IMR-90 (cell line): Measurements from ENCODE around the gene MICAL3. TPM values are rescaled to one million over a fixed set of nuclear protein-coding genes. Genes with fewer than 3 reads are reported as not detected.
"Not testable (repeated sequence)": the region's sequence is repeated elsewhere in the genome, so short reads cannot be mapped to it uniquely, and the experiment has no call there.

ENCODE experiments used
- ATAC-seq: fragments of 200-7000 bp; cut with Tn5 transposase; 2 replicates; pipeline ENCODE4 v1.9.1; 2020; ENCODE audit warnings: low read depth, mild to moderate bottlenecking, moderate library complexity
- BruUV-seq: library from RNA; stranded (reverse); fragments of 400-500 nt; replicated peaks from 2 replicates; lab custom pipeline; 2021; lab: Mats Ljungman, UMichigan
- CTCF ChIA-PET: fragments of 300-600 bp; formaldehyde crosslinking; extraction: SDS; loops from one replicate; lab custom pipeline; 2021; ENCODE audit warnings: antibody characterized with exemption; lab: Yijun Ruan, JAX
- POLR2A ChIA-PET: fragments of 300-600 bp; sonication (Branson Sonifier 250); formaldehyde crosslinking; loops from one replicate; lab custom pipeline; 2022; ENCODE audit warnings: antibody characterized with exemption; ENCODE audit not compliant: unreplicated experiment; lab: Charles Lee
- DNase-seq: peaks from one replicate; pipeline ENCODE4 v3.0.0; 2013
- H2AFZ ChIP-seq: replicated peaks from 2 replicates; pipeline ENCODE3; 2013; ENCODE audit warnings: low read length, mild to moderate bottlenecking; ENCODE audit not compliant: poor library complexity
- H2AK5ac ChIP-seq: 2 replicates; pipeline ENCODE4 v1.6.1; 2013; ENCODE audit warnings: low read depth, low read length, inconsistent platforms
- H2AK9ac ChIP-seq: replicated peaks from 2 replicates; pipeline ENCODE3; 2013; ENCODE audit warnings: mild to moderate bottlenecking, low read depth, low read length, moderate library complexity; ENCODE audit not compliant: poor library complexity
- H2BK120ac ChIP-seq: 2 replicates; pipeline ENCODE4 v1.6.1; 2013; ENCODE audit warnings: low read depth, low read length, inconsistent platforms
- H2BK15ac ChIP-seq: 3 replicates; pipeline ENCODE4 v1.6.1; 2013; ENCODE audit warnings: low read depth, low read length, inconsistent platforms
- H2BK20ac ChIP-seq: 2 replicates; pipeline ENCODE4 v1.6.1; 2013; ENCODE audit warnings: low read depth, mild to moderate bottlenecking, inconsistent platforms, low read length, moderate library complexity
- H2BK5ac ChIP-seq: 2 replicates; pipeline ENCODE4 v1.6.1; 2013; ENCODE audit warnings: mild to moderate bottlenecking, low read depth, low read length, inconsistent platforms; ENCODE audit not compliant: poor library complexity, severe bottlenecking
- H3K14ac ChIP-seq: replicated peaks from 2 replicates; pipeline ENCODE4 v1.6.1; 2013; ENCODE audit warnings: low read depth, low read length, inconsistent platforms
- H3K18ac ChIP-seq: 2 replicates; pipeline ENCODE4 v1.6.1; 2013; ENCODE audit warnings: low read depth, low read length, control low read depth
- H3K23ac ChIP-seq: 2 replicates; pipeline ENCODE4 v1.6.1; 2013; ENCODE audit warnings: low read depth, low read length, inconsistent platforms
- H3K27ac ChIP-seq: 2 replicates; pipeline ENCODE4 v1.5.1; 2013; ENCODE audit warnings: mild to moderate bottlenecking, control low read depth, low read length; ENCODE audit not compliant: insufficient read depth
- H3K27me3 ChIP-seq: 2 replicates; pipeline ENCODE4 v1.6.1; 2013; ENCODE audit warnings: low read length; ENCODE audit not compliant: control insufficient read depth, insufficient read depth
- H3K36me3 ChIP-seq: 2 replicates; pipeline ENCODE4 v1.6.1; 2013; ENCODE audit warnings: low read length, mixed read lengths; ENCODE audit not compliant: control insufficient read depth, insufficient read depth
- H3K4ac ChIP-seq: 2 replicates; pipeline ENCODE4 v1.6.1; 2013; ENCODE audit warnings: low read depth, low read length, inconsistent platforms
- H3K4me1 ChIP-seq: 2 replicates; pipeline ENCODE4 v1.6.1; 2013; ENCODE audit warnings: low read length, mixed read lengths; ENCODE audit not compliant: control insufficient read depth, insufficient read depth
- H3K4me2 ChIP-seq: 2 replicates; pipeline ENCODE4 v1.6.1; 2013; ENCODE audit warnings: low read depth, mild to moderate bottlenecking, control low read depth, low read length, moderate library complexity
- H3K4me3 ChIP-seq: 2 replicates; pipeline ENCODE4 v1.5.1; 2013; ENCODE audit warnings: low read depth, mild to moderate bottlenecking, control low read depth, low read length, moderate library complexity; ENCODE audit not compliant: insufficient read depth
- H3K56ac ChIP-seq: 2 replicates; pipeline ENCODE4 v1.6.1; 2013; ENCODE audit warnings: low read length, inconsistent platforms; ENCODE audit not compliant: insufficient read depth; ENCODE audit errors: extremely low read depth
- H3K79me1 ChIP-seq, 2 experiments: 2 replicates each; pipeline ENCODE4 v1.6.1; 2013; ENCODE audit warnings: low read length in 2 of 2, inconsistent platforms in 1 of 2, low read depth in 1 of 2
- H3K9ac ChIP-seq: 2 replicates; pipeline ENCODE4 v1.6.1; 2013; ENCODE audit warnings: low read depth, low read length, control low read depth
- H3K9me1 ChIP-seq: 2 replicates; pipeline ENCODE4 v1.6.1; 2013; ENCODE audit warnings: low read length, inconsistent platforms; ENCODE audit not compliant: insufficient read depth
- H3K9me3 ChIP-seq: 2 replicates; pipeline ENCODE4 v1.6.1; 2013; ENCODE audit warnings: low read length; ENCODE audit not compliant: control insufficient read depth, insufficient read depth
- H4K20me1 ChIP-seq: 2 replicates; pipeline ENCODE4 v1.6.1; 2013; ENCODE audit warnings: low read length, inconsistent platforms; ENCODE audit not compliant: insufficient read depth
- H4K5ac ChIP-seq: 2 replicates; pipeline ENCODE4 v1.6.1; 2013; ENCODE audit warnings: mild to moderate bottlenecking, low read depth, low read length, control low read depth
- H4K8ac ChIP-seq, 2 experiments: 2 replicates each; pipeline ENCODE4 v1.6.1; 2013; ENCODE audit warnings: low read depth in 2 of 2, low read length in 2 of 2, control low read depth in 1 of 2, inconsistent platforms in 1 of 2
- H4K91ac ChIP-seq: 2 replicates; pipeline ENCODE4 v1.6.1; 2013; ENCODE audit warnings: low read depth, low read length, inconsistent platforms; ENCODE audit not compliant: insufficient read depth
- CEBPB ChIP-seq: IDR thresholded peaks from 2 replicates; pipeline ENCODE4 v1.6.1; 2012; ENCODE audit warnings: low read depth, low read length, improper control_type of control experiment
- CHD1 ChIP-seq: IDR thresholded peaks from 2 replicates; pipeline ENCODE4 v1.6.1; 2012; ENCODE audit warnings: low read depth, low read length, improper control_type of control experiment
- MAFK ChIP-seq: IDR thresholded peaks from 2 replicates; pipeline ENCODE4 v1.6.1; 2012; ENCODE audit warnings: low read depth, low read length, improper control_type of control experiment
- MXI1 ChIP-seq: IDR thresholded peaks from 2 replicates; pipeline ENCODE4 v1.6.1; 2012; ENCODE audit warnings: low read depth, mild to moderate bottlenecking, low read length, moderate library complexity, borderline replicate concordance
- RAD21 ChIP-seq: IDR thresholded peaks from 2 replicates; pipeline ENCODE4 v1.6.1; 2012; ENCODE audit warnings: low read length, improper control_type of control experiment
- RCOR1 ChIP-seq: IDR thresholded peaks from 2 replicates; pipeline ENCODE4 v1.6.1; 2012; ENCODE audit warnings: mild to moderate bottlenecking, low read length, improper control_type of control experiment; ENCODE audit not compliant: insufficient replicate concordance
- WGBS, 2 experiments: methylation state at CpG; one replicate each; pipeline versions ENCODE4 v1.1.5 to v1.1.7; 2013; ENCODE audit warnings: missing lambda C conversion rate in 2 of 2; ENCODE audit not compliant: insufficient read length in 1 of 2; ENCODE audit errors: extremely low coverage in 2 of 2; 5-methylcytosine and 5-hydroxymethylcytosine counted together
- dilution Hi-C: fragments of 300-500 bp; cut with HindIII; formaldehyde crosslinking; loops from one replicate; pipeline ENCODE4 v1.14.3; 2018; ENCODE audit warnings: low sequenced_read_pairs; ENCODE audit not compliant: unreplicated experiment
- in situ Hi-C: fragments of 300-500 bp; cut with MboI; formaldehyde crosslinking; loops from 3 replicates; pipeline ENCODE4 v1.14.3; 2019; ENCODE audit warnings: low sequenced_read_pairs, inconsistent platforms, mixed read lengths
- intact Hi-C: fragments of 100-400 bp; cut with micrococcal nuclease; formaldehyde crosslinking; loops from 2 replicates; pipeline ENCODE4 v1.10.0; 2022
- polyA plus RNA-seq, 3 experiments: library from polyadenylated mRNA; depleted of rRNA; stranded (reverse); fragments of >200 nt; gene quantifications; 2 replicates each; pipeline ENCODE4 v1.2.3, GENCODE V29; 2012; ENCODE audit warnings: low replicate concordance in 1 of 3
- total RNA-seq: library from RNA; depleted of rRNA; stranded (reverse); fragments of >200 nt; gene quantifications from 2 replicates; pipeline ENCODE4 v1.2.3, GENCODE V29; 2012
- TF ChIP-seq, protein P1 (sequence below): conservative IDR thresholded peaks from 2 replicates; pipeline ENCODE4 v1.5.1; 2012; ENCODE audit warnings: mild to moderate bottlenecking, low read depth, low read length, improper control_type of control experiment

Gene MICAL3
- total and polyA plus RNA-seq, 2 of the 4 experiments (the other 2 are of a cell fraction) = 17.6 to 26.8 TPM

DNA sequence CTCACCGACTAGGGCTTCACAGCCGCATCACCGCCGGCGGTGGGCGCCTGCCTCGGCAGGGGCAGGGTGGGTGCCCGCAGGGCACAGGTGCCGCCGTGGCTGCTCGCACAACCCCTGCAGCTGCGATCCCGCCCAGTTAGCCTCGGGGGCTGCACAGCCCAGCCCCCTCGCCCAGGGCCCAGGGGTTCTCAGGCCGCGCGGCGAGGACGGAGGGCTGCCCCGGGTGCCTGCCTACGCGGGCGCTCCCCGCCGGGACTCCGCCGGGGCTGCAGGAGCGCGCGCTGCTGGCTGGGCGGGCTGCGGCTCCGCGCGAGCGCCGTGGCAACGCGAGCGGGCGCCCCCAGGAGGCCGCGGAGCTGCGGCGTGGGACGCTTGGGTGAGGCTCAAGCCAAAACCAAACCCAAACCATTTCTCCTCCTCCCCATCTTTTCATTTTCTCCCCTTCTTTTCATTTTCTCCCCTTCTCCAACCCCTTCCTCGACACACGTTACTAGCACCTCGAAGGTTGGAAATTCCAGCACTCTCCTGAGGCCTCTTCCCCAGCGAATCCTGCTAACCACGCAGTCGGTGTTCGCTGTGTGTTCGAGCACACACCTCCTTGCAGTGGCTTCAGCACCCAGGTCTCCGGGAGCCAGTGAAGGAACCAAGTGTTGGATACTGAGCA is at the start of gene MICAL3 (continued):
- TF ChIP-seq CEBPB = no peak
- no peak for TF ChIP-seq RCOR1
- TF ChIP-seq, protein P1, sequence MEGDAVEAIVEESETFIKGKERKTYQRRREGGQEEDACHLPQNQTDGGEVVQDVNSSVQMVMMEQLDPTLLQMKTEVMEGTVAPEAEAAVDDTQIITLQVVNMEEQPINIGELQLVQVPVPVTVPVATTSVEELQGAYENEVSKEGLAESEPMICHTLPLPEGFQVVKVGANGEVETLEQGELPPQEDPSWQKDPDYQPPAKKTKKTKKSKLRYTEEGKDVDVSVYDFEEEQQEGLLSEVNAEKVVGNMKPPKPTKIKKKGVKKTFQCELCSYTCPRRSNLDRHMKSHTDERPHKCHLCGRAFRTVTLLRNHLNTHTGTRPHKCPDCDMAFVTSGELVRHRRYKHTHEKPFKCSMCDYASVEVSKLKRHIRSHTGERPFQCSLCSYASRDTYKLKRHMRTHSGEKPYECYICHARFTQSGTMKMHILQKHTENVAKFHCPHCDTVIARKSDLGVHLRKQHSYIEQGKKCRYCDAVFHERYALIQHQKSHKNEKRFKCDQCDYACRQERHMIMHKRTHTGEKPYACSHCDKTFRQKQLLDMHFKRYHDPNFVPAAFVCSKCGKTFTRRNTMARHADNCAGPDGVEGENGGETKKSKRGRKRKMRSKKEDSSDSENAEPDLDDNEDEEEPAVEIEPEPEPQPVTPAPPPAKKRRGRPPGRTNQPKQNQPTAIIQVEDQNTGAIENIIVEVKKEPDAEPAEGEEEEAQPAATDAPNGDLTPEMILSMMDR = peak; percentile 78
- no peak for TF ChIP-seq MAFK
- TF ChIP-seq MXI1 = no peak
- TF ChIP-seq RAD21 = peak; percentile 63
- no peak for TF ChIP-seq CHD1

GRCh38 chr22:18073927-18074326 is 49.6 kb upstream of the MICAL3 start:
- dilution Hi-C loops, H4K91ac ChIP-seq, H2AFZ ChIP-seq, H2BK20ac ChIP-seq, POLR2A ChIA-PET, CTCF ChIA-PET, H3K27me3 ChIP-seq, H2BK120ac ChIP-seq, H3K27ac ChIP-seq, H3K56ac ChIP-seq, H2AK9ac ChIP-seq, H3K9me3 ChIP-seq, H3K18ac ChIP-seq, H3K4ac ChIP-seq, ATAC-seq, H4K20me1 ChIP-seq, H2BK15ac ChIP-seq, H4K5ac ChIP-seq, DNase-seq, H3K14ac ChIP-seq, H2AK5ac ChIP-seq, H3K9ac ChIP-seq, H3K23ac ChIP-seq, H3K4me3 ChIP-seq, H3K4me2 ChIP-seq, H3K9me1 ChIP-seq, H2BK5ac ChIP-seq, H3K36me3 ChIP-seq, H4K8ac ChIP-seq, BruUV-seq, H3K4me1 ChIP-seq: not testable (repeated sequence)
- in situ Hi-C loops = loop anchor here (5.0 to 25.0 kb wide), 2 partner anchors 242 to 512 kb away; partner anchors contain the start of gene SLC25A18
- 72% methylated on average over 2 of the region's 4 CpGs; no CpG with 5 or more reads in 1 of the 2 experiments for WGBS, 2 experiments
- intact Hi-C loops = loop anchor here (10.0 kb wide), 2 partner anchors 519 to 999 kb away; no protein-coding TSS in a partner anchor
- peaks cover 10 to 19% of the 10 kb centered on the region in 2 experiments; a peak in 3 of 4 replicates for H3K79me1 ChIP-seq
